ENCODE data around the gene ZNF492. TPM values are rescaled to one million over a fixed set of nuclear protein-coding genes. Genes with fewer than 3 reads are reported as not detected.

Gene ZNF492
- total and polyA plus RNA-seq, 2 of the 8 experiments (the other 6 are each of a cell fraction or from before 2014, with no cell fraction given): not detected

DNA sequence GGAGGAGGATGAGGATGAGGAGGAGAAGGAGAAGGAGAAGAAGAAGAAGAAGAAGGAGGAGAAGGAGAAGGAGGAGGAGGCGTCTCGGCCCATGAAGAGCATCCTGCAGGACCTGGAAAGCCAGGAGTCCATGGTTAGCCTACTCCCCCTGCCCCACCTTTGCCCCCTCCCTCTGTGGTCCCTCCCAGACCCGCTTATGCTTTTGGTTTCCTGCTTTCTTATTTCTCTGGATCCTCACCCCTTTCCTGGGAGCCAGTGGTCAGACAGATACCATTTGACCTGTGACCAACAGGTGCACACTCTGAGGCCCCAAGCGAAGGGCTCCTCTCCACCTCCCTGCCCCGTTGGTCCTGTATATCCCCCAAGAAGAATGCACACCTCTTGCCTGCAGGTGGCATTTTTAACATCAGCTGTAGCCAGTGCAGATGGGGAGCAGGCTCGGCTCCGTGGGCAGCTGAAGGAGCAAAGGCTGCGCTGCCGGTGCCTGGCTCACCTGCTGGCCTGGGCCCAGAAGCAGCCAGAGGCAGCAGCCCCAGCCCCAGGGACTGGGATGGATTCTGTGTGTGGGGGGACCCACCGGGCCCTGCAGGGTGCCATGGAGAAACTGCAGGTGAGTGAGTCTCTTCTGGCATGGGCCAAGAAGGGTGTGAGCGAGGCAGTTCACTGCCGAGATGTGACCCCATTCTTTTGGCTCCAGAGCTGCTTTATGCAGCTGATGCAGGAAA, 32.1 kb upstream of the ZNF492 start:
- Histone ChIP-seq H2BK5ac (ENCODE audit: low read depth, low read length) (no peak overlapping the region), H2AFZ (ENCODE audit: low read length) (no peak overlapping the region), H2BK15ac (ENCODE audit: low read length) (no peak overlapping the region), H3K23me2 (ENCODE audit: low read depth, low read length) (no peaks in the 10 kb centered on the region), H3K4me2 (ENCODE audit: insufficient read depth in 1 of 2, low read depth in 2 of 2, low read length in 2 of 2) (no peak overlapping the region), H3K4ac (replicated peaks; ENCODE audit: insufficient read length, low read depth, low read length) (no peak overlapping the region), H3K79me2 (ENCODE audit: control insufficient read depth in 1 of 2, insufficient read depth in 2 of 2, low read length in 2 of 2) (no peaks in the 10 kb centered on the region), H3K9ac (replicated peaks in 1 of 4; ENCODE audit: extremely low read depth in 1 of 4, low read depth in 3 of 4, low read length in 3 of 4) (no peak overlapping the region), H3K36me3 (ENCODE audit: control insufficient read depth in 2 of 4, insufficient read depth in 4 of 4, low read length in 3 of 4) (no peaks in the 10 kb centered on the region), H3K4me3 (ENCODE audit: extremely low read depth in 1 of 4, insufficient read depth in 2 of 4, low read depth in 3 of 4, low read length in 4 of 4) (no peak overlapping the region), H4K91ac (replicated peaks; ENCODE audit: insufficient read length, low read length) (no peak overlapping the region), H3K18ac (ENCODE audit: extremely low read depth, low read length) (no peak overlapping the region), H2BK120ac (replicated peaks; ENCODE audit: low read depth, low read length) (no peak overlapping the region), H2BK20ac (ENCODE audit: low read length) (no peak overlapping the region), H3K9me3 (ENCODE audit: insufficient read depth in 2 of 2, low read depth in 1 of 2, low read length in 1 of 2) (peaks cover 80 to 98% of the 10 kb centered on the region in 2 experiments), H2AK5ac (ENCODE audit: low read depth, low read length) (no peak overlapping the region), H3K27ac (ENCODE audit: low read depth, low read length) (no peak overlapping the region), H4K8ac (ENCODE audit: extremely low read depth, insufficient read depth, low read length) (no peak overlapping the region), H3K14ac (ENCODE audit: insufficient read length) (no peak overlapping the region), H4K5ac (ENCODE audit: insufficient read length, low read depth, low read length) (no peak overlapping the region), H2BK12ac (ENCODE audit: low read depth, low read length) (no peak overlapping the region), H3K56ac (replicated peaks; ENCODE audit: insufficient read length, low read depth, low read length) (no peak overlapping the region), H3K79me1 (ENCODE audit: low read depth, low read length) (no peaks in the 10 kb centered on the region), H3K27me3 (replicated peaks in 1 of 4; ENCODE audit: control insufficient read depth in 3 of 4, extremely low read depth in 1 of 4, insufficient read depth in 3 of 4, low read length in 3 of 4) (no peaks in the 10 kb centered on the region), H4K20me1 (replicated peaks in 1 of 2; ENCODE audit: control insufficient read depth in 1 of 2, insufficient read depth in 2 of 2, low read length in 2 of 2) (no peaks in the 10 kb centered on the region), H3K23ac (ENCODE audit: insufficient read length) (no peak overlapping the region), H3K4me1 (replicated peaks in 1 of 4; ENCODE audit: control insufficient read depth in 3 of 4, insufficient read depth in 4 of 4, low read length in 3 of 4) (no peaks in the 10 kb centered on the region)
- DNase-seq (ENCODE audit: low read depth in 1 of 2, low spot score in 2 of 2): no peak
- ChIA-PET CTCF (ENCODE audit: partially characterized antibody) (no interaction called here), POLR2A (ENCODE audit: partially characterized antibody) (no interaction called here)
- FAIRE-seq: no peak
- 84% methylated on average over 9 of the region's 12 CpGs; no CpG with 5 or more reads in 1 of the 2 experiments for WGBS, 2 experiments (ENCODE audit: extremely low coverage in 1 of 2, insufficient coverage in 1 of 2, insufficient read length in 1 of 2, insufficient replicate concordance in 2 of 2, low coverage in 1 of 2, low lambda C conversion rate in 2 of 2, missing lambda C conversion rate in 1 of 2)
- TF ChIP-seq TAF7 (optimal IDR thresholded peaks at IDR 0.05; ENCODE audit: borderline replicate concordance, low read depth, low read length) (no peak), CEBPB (IDR thresholded peaks at IDR 0.05; ENCODE audit: low read depth, low read length) (no peak), YY1 (IDR thresholded peaks at IDR 0.05; ENCODE audit: low read depth, low read length) (no peak), JUN (IDR thresholded peaks at IDR 0.05; ENCODE audit: low read depth, low read length) (no peak), SP1 (IDR thresholded peaks at IDR 0.05; ENCODE audit: low read depth, low read length) (no peak), KDM1A (IDR thresholded peaks at IDR 0.05; ENCODE audit: borderline replicate concordance, low read length) (no peak), TCF12 (IDR thresholded peaks at IDR 0.05; ENCODE audit: low read depth, low read length) (no peak), SIX5 (IDR thresholded peaks at IDR 0.05; ENCODE audit: low read depth, low read length) (no peak), BACH1 (IDR thresholded peaks at IDR 0.05; ENCODE audit: low read length) (no peak), POLR2A (IDR thresholded peaks at IDR 0.05; ENCODE audit: control extremely low read depth in 1 of 2, low read depth in 2 of 2, low read length in 2 of 2) (no peak), SP2 (IDR thresholded peaks at IDR 0.05; ENCODE audit: low read length) (no peak)
- TF ChIP-seq, protein P1, sequence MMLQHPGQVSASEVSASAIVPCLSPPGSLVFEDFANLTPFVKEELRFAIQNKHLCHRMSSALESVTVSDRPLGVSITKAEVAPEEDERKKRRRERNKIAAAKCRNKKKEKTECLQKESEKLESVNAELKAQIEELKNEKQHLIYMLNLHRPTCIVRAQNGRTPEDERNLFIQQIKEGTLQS (IDR thresholded peaks at IDR 0.05; ENCODE audit: insufficient read depth, low read depth, low read length): no peak

Data from H1 (cell line).